GM12878 (cell line): ENCODE measurements around the gene MACROD2.

Source experiments
- ATF2 ChIP-seq: IDR thresholded peaks from 2 replicates; pipeline ENCODE4 v1.6.1; 2012; ENCODE audit warnings: low read length, inconsistent platforms
- ATF3 ChIP-seq: IDR thresholded peaks from 2 replicates; pipeline ENCODE4 v1.6.1; 2011; ENCODE audit warnings: low read depth, mild to moderate bottlenecking, low read length, moderate library complexity, borderline replicate concordance; ENCODE audit errors: extremely low read depth
- BACH1 ChIP-seq: fragments of 450-650 bp; IDR thresholded peaks from 2 replicates; pipeline ENCODE4 v1.6.1; 2017; ENCODE audit warnings: mild to moderate bottlenecking, borderline replicate concordance
- CREB1 ChIP-seq: IDR thresholded peaks from 2 replicates; pipeline ENCODE4 v1.6.1; 2012; ENCODE audit warnings: low read depth, mild to moderate bottlenecking, inconsistent platforms
- CTCF ChIP-seq, 3 experiments: IDR thresholded peaks in 2 of 3; conservative IDR thresholded peaks in 1 of 3; 2 replicates each; pipeline ENCODE4 v1.5.1; 2011; ENCODE audit warnings: low read depth in 3 of 3, low read length in 3 of 3, mild to moderate bottlenecking in 3 of 3, control low read depth in 2 of 3, moderate library complexity in 2 of 3, inconsistent platforms in 1 of 3, mixed read lengths in 1 of 3; ENCODE audit not compliant: control insufficient read depth in 2 of 3, insufficient read depth in 1 of 3; ENCODE audit errors: extremely low read depth in 1 of 3
- EP300 ChIP-seq, 2 experiments: fragments of 150-350 bp in 1 of 2; IDR thresholded peaks; 2 replicates each; pipeline ENCODE4 v1.6.1; 2011 to 2012; ENCODE audit warnings: low read depth in 2 of 2, low read length in 2 of 2, borderline replicate concordance in 1 of 2, improper control_type of control experiment in 1 of 2, inconsistent platforms in 1 of 2; ENCODE audit not compliant: control insufficient read depth in 1 of 2
- POLR2AphosphoS5 ChIP-seq: IDR thresholded peaks from 2 replicates; pipeline ENCODE4 v1.6.1; 2011; ENCODE audit warnings: mild to moderate bottlenecking, low read length, inconsistent platforms
- REST ChIP-seq: IDR thresholded peaks from 2 replicates; pipeline ENCODE4 v1.6.1; 2012; ENCODE audit warnings: mild to moderate bottlenecking, low read depth, low read length
- SIX5 ChIP-seq: IDR thresholded peaks from 2 replicates; pipeline ENCODE4 v1.6.1; 2011; ENCODE audit warnings: mild to moderate bottlenecking, low read depth, low read length, moderate library complexity; ENCODE audit not compliant: severe bottlenecking
- SMARCA5 ChIP-seq: fragments of 450-650 bp; IDR thresholded peaks from 2 replicates; pipeline ENCODE4 v1.6.1; 2017; ENCODE audit warnings: mild to moderate bottlenecking
- SUZ12 ChIP-seq: fragments of 200-600 bp; sonication (generic); IDR thresholded peaks from one replicate; pipeline ENCODE4 v1.6.1; 2018; ENCODE audit warnings: antibody characterized with exemption, mild to moderate bottlenecking; ENCODE audit not compliant: unreplicated experiment
- USF2 ChIP-seq: IDR thresholded peaks from 2 replicates; pipeline ENCODE4 v1.6.1; 2011; ENCODE audit warnings: low read depth, low read length, improper control_type of control experiment, borderline replicate concordance
- ZNF24 ChIP-seq: fragments of 450-650 bp; IDR thresholded peaks from 2 replicates; pipeline ENCODE4 v1.6.1; 2017; ENCODE audit warnings: antibody characterized with exemption, mild to moderate bottlenecking

- no peak for TF ChIP-seq CTCF (IDR thresholded peaks at IDR 0.05 in 2 of 3, conservative IDR thresholded peaks at IDR 0.05 in 1 of 3; ENCODE audit: control insufficient read depth in 2 of 3, extremely low read depth in 1 of 3, insufficient read depth in 1 of 3, low read depth in 3 of 3, low read length in 3 of 3)
- TF ChIP-seq POLR2AphosphoS5, result no peak
- TF ChIP-seq SUZ12, result no peak
- no peak for TF ChIP-seq REST
- TF ChIP-seq SMARCA5, result no peak
- TF ChIP-seq EP300 (IDR thresholded peaks at IDR 0.05; ENCODE audit: borderline replicate concordance in 1 of 2, control insufficient read depth in 1 of 2, low read depth in 2 of 2, low read length in 2 of 2), result no peak
- no peak for TF ChIP-seq USF2
- no peak for TF ChIP-seq ATF3
- no peak for TF ChIP-seq ATF2
- TF ChIP-seq CREB1, result no peak
- TF ChIP-seq ZNF24, result no peak
- TF ChIP-seq SIX5, result no peak
- no peak for TF ChIP-seq BACH1
These were observed 1946.8 kb downstream of the MACROD2 start for GRCh38 chr20:15942130-15942529.
